LNCAP (cell line): ENCODE results near the gene HIKESHI.

Experiments
- CTCF ChIP-seq: fragments of 450-650 bp; IDR thresholded peaks from 2 replicates; pipeline ENCODE4 v1.5.1; 2017; ENCODE audit warnings: mild to moderate bottlenecking

The HIKESHI gene

GRCh38 chr11:86358720-86359119, 56.7 kb downstream of the HIKESHI start:
- TF ChIP-seq CTCF = no peak

- TF ChIP-seq CTCF = peak; percentile 36
Observed at GRCh38 chr11:86360775-86361395, 58.8 kb downstream of the HIKESHI start.

- no peak for TF ChIP-seq CTCF
Observed at GRCh38 chr11:86363424-86363823, 61.4 kb downstream of the HIKESHI start.

- no peak for TF ChIP-seq CTCF
Observed at GRCh38 chr11:86365546-86365945, 63.5 kb downstream of the HIKESHI start.

- TF ChIP-seq CTCF = no peak
Observed at GRCh38 chr11:86369668-86370067, 67.6 kb downstream of the HIKESHI start.

GRCh38 chr11:86370171-86370570, 68.1 kb downstream of the HIKESHI start:
- TF ChIP-seq CTCF = no peak

- no peak for TF ChIP-seq CTCF
Observed at GRCh38 chr11:86370922-86371594, 69.0 kb downstream of the HIKESHI start.
